Astrocyte of the hippocampus (primary cell): ENCODE data around the gene LAMA3.
A peak's percentile ranks its signal among the peaks of the same experiment; 100 is the strongest.
"Not testable (repeated sequence)": the region's sequence is repeated elsewhere in the genome, so short reads cannot be mapped to it uniquely, and the experiment has no call there.

Experiments
- DNase-seq: peaks from one replicate; pipeline ENCODE4 v3.0.0; 2011; ENCODE audit warnings: low read depth, low spot score

Gene LAMA3

GRCh38 chr18:23731861-23732260 lies 42.6 kb downstream of the LAMA3 start:
- no peak for DNase-seq

- no peak for DNase-seq
Observed at GRCh38 chr18:23732439-23732838, 43.2 kb downstream of the LAMA3 start.

GRCh38 chr18:23733265-23733664 lies 44.0 kb downstream of the LAMA3 start:
- not testable (repeated sequence) for DNase-seq

GRCh38 chr18:23733895-23734294 lies 44.6 kb downstream of the LAMA3 start:
- no peak for DNase-seq

GRCh38 chr18:23735021-23735464 lies 45.8 kb downstream of the LAMA3 start:
- peak; percentile 23 for DNase-seq

- DNase-seq = no peak
Observed at GRCh38 chr18:23737578-23737977, 48.3 kb downstream of the LAMA3 start.

GRCh38 chr18:23738151-23738550 lies 48.9 kb downstream of the LAMA3 start:
- DNase-seq = no peak

GRCh38 chr18:23738575-23738974 lies 49.3 kb downstream of the LAMA3 start:
- no peak for DNase-seq

- DNase-seq = no peak
Observed at GRCh38 chr18:23740105-23740830, 51.0 kb downstream of the LAMA3 start.

- not testable (repeated sequence) for DNase-seq
Observed at GRCh38 chr18:23741967-23742366, 52.7 kb downstream of the LAMA3 start.

GRCh38 chr18:23743733-23744333 lies 54.6 kb downstream of the LAMA3 start:
- no peak for DNase-seq

- DNase-seq = no peak
Observed at GRCh38 chr18:23745366-23745765, 56.1 kb downstream of the LAMA3 start.

GRCh38 chr18:23746851-23747250 lies 57.6 kb downstream of the LAMA3 start:
- DNase-seq = no peak

GRCh38 chr18:23752363-23752762 lies 63.1 kb downstream of the LAMA3 start:
- DNase-seq = no peak

GRCh38 chr18:23752796-23753195 lies 63.5 kb downstream of the LAMA3 start:
- peak; percentile 69 for DNase-seq

- no peak for DNase-seq
Observed at GRCh38 chr18:23756590-23757436, 67.6 kb downstream of the LAMA3 start.

- DNase-seq = no peak
Observed at GRCh38 chr18:23757437-23757733, 68.1 kb downstream of the LAMA3 start.

GRCh38 chr18:23758281-23758680 lies 69.0 kb downstream of the LAMA3 start:
- no peak for DNase-seq

- DNase-seq = no peak
Observed at GRCh38 chr18:23761941-23762340, 72.7 kb downstream of the LAMA3 start.

- DNase-seq = no peak
Observed at GRCh38 chr18:23763343-23763742, 74.1 kb downstream of the LAMA3 start.

GRCh38 chr18:23765931-23766330 lies 76.7 kb downstream of the LAMA3 start:
- DNase-seq = no peak

- no peak for DNase-seq
Observed at GRCh38 chr18:23772327-23773024, 83.2 kb downstream of the LAMA3 start.
